NCI-H510A (cell line): ENCODE measurements around the gene KNOP1.

ENCODE experiments used
- DNase-seq: peaks from one replicate; lab custom pipeline; 2025; lab: John Stamatoyannopoulos, UW

The KNOP1 gene

GRCh38 chr16:19707569-19708295, 10.3 kb downstream of the KNOP1 start:
- DNase-seq = no peak

- no peak for DNase-seq
Measured at GRCh38 chr16:19706846-19707245, 11.2 kb downstream of the KNOP1 start.

- no peak for DNase-seq
Measured at GRCh38 chr16:19705843-19706242, 12.2 kb downstream of the KNOP1 start.

GRCh38 chr16:19705146-19705501, 12.9 kb downstream of the KNOP1 start:
- no peak for DNase-seq

GRCh38 chr16:19704321-19705145, 13.5 kb downstream of the KNOP1 start:
- no peak for DNase-seq

GRCh38 chr16:19703172-19703889, 14.7 kb downstream of the KNOP1 start:
- DNase-seq = no peak

GRCh38 chr16:19701091-19701490, 16.9 kb downstream of the KNOP1 start:
- no peak for DNase-seq

GRCh38 chr16:19700319-19700781, 17.7 kb downstream of the KNOP1 start:
- no peak for DNase-seq

- no peak for DNase-seq
Measured at GRCh38 chr16:19699472-19699871, 18.6 kb downstream of the KNOP1 start.

- DNase-seq = no peak
Measured at GRCh38 chr16:19698480-19699465, 19.3 kb downstream of the KNOP1 start.

- DNase-seq = no peak
Measured at GRCh38 chr16:19697756-19698318, 20.2 kb downstream of the KNOP1 start.

GRCh38 chr16:19696961-19697360, 21.1 kb downstream of the KNOP1 start:
- DNase-seq = no peak

GRCh38 chr16:19696328-19696727, 21.7 kb downstream of the KNOP1 start:
- DNase-seq = peak; percentile 58

- no peak for DNase-seq
Measured at GRCh38 chr16:19694989-19695388, 23.0 kb downstream of the KNOP1 start.

- DNase-seq = no peak
Measured at GRCh38 chr16:19691161-19691711, 26.8 kb downstream of the KNOP1 start.

GRCh38 chr16:19690196-19690595, 27.8 kb downstream of the KNOP1 start:
- DNase-seq = no peak

- no peak for DNase-seq
Measured at GRCh38 chr16:19689342-19689741, 28.7 kb downstream of the KNOP1 start.

- no peak for DNase-seq
Measured at GRCh38 chr16:19688396-19689024, 29.5 kb downstream of the KNOP1 start.

GRCh38 chr16:19687279-19687678, 30.7 kb downstream of the KNOP1 start:
- no peak for DNase-seq

GRCh38 chr16:19685176-19685575, 32.9 kb downstream of the KNOP1 start:
- no peak for DNase-seq
